Activated CD4-positive, alpha-beta T cell treated with anti-CD3 and anti-CD28 coated beads for 24 hours (primary cell): Measurements from ENCODE around the gene SRGAP2C.
"Not testable (repeated sequence)": the region's sequence is repeated elsewhere in the genome, so short reads cannot be mapped to it uniquely, and the experiment has no call there.

Experiments used
- DNase-seq, 2 donors: peaks; one replicate each; pipeline ENCODE4 v3.0.0-alpha.2; 2020; ENCODE audit warnings: low read depth in 2 of 2

SRGAP2C gene

DNA sequence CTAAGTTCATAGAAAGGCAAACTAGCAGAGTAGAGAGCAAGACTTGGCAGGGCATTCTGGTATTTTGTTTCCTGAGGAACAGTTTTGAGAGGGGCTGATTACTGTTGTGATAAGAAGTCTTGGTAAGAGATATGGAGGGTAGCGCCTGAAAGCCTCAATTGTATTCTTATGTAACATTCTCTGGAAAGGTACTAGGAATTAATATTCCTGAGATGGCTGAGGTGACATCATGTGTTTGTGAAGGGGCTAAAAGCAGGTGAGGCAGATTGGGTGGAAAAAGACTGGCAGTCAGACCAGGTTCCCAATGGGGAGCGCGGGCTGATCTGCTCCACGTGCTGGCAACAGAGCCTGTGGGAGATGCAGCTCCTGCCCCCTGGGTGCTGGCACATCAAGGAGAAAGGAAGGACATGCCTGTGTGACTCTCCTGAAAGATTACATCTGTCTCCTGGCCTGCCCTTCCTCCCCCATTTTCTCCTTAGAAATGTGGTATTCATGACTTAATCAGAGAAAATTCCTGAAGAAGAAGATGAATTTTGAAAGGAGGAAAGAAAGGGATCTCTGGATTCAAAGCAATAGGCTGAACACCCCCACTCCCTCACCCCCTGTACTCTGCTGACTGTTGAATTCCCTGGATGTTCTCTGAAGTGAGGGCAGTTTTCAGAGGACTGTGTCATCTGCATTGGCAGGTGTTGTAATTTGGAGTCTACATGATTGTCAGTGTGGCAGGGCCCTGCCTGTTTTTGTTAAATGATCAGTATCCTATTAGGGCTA, 94.2 kb downstream of the SRGAP2C start:
- not testable (repeated sequence) for DNase-seq

DNA sequence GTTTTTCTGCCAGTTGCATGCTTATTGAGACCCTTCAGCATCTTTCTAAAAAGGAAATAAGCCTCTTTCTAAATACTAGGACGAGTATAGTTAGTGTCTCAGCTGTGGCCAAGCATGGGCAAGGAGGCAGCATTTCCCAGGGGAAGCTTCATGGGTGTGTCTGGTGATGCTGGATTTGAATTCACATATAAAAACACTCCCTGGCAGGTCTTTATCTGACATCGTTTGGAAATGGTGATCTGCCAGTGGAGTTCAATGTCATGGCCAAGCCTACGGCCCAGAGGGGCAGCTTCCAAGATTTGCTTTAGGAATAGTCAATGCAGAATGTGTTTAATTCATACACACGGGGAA, 94.7 kb downstream of the SRGAP2C start:
- not testable (repeated sequence) for DNase-seq

DNA sequence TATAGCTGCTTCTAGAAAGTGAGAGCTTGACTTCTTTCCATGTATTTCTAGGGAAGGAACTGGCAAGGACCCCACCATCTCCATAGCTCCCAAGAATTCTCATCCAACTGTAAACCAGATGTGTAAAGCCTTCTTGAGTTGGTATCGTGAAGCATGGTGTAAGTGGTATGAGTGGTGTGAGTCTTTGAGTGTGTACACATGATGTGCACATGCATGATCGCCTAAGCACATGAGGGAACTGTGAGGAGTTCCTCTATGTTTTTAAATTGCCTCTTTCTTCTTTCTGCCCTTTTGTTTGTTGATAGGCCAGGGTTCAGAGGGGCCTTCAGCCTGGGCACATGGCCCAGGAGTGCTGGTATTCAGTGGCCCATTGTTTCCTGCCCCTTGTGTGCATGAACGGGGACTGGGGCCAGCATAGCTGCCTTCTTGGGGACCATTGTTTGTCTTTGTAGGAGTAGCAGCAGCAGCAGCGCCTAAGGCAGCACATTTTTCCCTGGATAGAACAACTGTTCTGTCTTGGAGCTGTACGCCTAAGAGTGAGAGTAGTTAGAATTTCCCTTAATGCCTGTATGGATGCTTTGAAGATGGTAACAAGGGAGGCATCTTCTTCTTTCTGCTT, 96.0 kb downstream of the SRGAP2C start:
- DNase-seq, result not testable (repeated sequence)

DNA sequence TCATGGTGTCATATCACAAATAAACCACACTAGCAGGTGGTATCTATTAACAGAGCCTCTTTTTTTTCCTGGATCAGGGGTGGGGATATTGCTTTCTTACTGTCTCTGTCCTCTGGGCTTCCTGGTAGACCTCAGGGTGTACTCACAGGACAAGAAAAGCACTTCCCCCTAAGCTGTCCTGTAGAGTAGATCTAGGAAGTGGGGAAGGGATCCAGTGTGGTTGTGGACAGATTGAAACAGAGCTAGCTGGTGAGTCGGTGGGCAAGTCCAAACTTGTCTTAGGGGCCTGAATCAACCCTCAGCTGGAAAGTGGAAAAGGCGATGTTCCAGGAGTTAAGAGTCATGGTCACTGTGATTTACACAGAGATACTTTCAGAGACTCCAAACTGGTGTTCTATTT, 96.7 kb downstream of the SRGAP2C start:
- DNase-seq, result not testable (repeated sequence)

DNA sequence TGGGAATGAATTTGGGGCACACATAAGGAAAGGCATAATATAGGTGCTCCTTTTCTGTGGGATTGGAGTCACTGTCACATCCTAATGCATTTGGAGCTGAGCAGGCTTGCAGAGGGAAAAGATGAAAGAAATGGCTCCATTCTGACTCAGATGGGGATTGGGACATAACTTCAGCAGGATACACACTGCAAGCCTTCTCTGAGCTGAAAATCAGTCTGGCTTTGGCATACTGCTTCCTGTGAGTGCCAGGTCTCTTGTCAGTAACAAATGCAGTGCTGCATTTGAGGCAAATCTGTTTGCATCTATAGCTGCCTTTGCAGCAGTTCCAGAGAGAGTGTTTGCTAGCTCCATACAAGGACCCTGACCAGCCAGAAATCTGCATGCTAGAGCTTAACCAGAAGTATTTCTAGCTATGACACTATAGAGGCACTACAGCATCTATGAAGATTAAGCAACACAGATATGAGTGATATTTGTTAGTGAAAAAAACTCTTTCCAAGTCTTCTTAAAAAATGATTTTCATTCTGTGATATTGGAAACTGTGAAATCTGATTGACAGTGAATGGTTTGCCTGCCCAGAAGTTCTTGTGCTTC, 98.9 kb downstream of the SRGAP2C start:
- not testable (repeated sequence) for DNase-seq

DNA sequence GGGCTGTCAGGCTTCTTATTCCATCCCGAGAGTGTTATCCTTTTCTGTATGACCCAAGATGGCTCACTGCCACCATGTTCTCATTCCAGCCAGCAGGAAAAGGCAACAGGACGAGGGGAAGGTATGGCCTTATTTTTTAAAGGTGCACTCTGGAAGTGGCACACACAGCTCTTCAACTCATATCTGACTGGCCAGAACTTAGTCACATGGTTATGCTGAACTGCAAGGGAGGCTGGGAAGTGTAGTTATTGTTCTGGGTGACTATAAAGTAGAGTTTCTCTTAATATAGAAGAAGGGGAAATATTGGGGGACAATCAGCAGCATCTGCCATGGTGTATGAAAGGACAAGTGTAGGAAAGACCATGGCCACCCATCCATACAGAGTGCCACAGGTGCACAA, 107.8 kb downstream of the SRGAP2C start:
- DNase-seq, result not testable (repeated sequence)

DNA sequence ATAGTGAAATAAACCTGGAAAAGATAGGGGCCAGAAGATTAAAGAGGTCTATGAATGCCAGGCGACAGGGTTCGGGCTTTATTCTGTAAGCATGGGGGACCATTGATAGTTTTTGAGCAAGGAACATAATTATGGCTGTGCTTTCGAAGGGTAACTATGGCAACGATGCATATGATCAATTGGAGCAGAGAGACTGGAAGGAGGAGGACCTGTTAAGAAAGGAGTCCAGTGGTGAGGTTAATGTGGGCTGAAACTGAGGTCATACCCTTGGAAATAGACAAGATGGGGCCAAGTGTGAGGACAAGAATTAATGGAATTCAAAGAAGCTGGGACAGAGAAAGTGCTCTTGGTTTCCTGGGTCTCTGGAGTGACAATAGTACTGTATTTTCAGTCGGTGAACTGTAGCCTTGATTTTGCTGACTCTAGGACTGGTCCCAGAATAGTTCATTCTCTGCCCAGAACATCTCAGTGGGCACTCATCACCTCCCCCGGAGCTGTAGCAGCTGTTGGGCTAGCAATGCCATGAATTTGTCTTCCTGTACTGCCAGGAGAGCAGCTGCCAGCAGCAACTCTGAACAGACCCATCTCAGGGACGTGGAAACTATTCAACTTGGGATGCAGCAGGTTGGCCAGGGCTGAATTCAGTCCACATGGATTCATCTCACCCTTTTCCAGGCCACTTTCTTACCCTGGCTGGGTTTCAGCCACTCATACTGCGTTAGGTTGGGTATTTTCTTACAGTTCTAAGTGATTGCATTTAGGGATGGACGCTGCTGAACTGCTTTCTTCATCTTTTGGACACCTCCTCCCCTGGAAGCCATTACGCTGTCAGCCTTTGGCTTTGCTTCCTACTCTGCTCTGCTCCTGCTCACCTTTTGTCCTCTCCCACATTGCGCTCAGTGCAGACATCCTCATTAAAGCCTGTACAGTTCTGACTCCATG, 108.8 kb downstream of the SRGAP2C start:
- not testable (repeated sequence) for DNase-seq

DNA sequence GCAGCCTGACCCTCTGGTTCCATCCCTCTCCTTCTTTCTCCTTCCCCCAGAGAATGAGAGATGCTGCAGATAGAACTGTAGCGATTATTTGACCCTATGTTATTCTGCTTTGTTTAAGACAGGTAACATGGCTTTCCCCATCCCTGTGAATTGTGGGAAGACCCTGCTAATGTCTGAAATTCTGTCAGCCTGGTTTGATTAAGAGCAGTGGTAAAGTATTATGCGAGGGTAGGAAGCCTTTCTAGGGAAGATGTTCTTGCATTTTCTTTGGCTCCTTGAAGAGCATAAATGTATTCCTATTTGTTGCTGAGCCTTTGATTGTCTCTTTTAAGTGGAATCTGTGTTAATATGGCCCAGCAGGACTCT, 109.4 kb downstream of the SRGAP2C start:
- DNase-seq, result not testable (repeated sequence)

DNA sequence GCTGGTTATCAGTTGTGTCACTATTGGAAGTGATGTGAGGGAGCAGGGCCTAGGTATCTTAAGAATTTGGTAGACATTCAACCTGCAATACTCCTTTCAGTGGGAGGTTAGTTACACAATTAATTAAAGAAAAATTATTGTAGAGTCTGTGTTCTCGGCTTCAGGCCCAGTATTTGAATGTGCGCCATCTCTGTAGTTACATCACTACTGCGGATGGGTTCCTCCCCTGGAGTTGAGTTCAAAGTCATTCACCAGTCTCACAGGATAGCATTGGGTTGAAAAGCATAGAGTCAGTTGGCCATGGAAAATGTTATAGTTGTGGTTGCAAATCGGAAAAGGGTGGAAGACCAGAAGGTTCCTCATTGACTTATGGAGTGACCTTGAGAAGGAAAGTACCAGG, 111.8 kb downstream of the SRGAP2C start:
- not testable (repeated sequence) for DNase-seq

DNA sequence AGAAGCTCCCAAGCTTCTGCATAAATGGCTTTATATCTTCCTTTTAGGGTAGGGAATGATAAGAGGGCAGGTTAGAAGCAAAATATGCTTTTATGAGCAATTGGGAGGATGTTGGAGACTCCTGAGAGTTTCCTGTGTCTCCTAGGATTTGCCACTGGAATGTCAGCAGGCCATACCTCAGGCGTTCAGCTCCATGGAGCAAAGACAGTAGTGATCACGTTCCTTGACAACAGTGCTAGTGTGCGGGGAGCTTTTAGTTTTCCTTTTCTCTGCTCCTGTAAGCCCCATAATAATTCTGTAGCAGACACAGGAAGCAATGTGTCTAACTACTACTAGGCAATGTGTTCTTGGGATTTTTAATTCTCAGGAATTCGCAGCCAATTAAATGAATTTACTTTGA, 113.8 kb downstream of the SRGAP2C start:
- DNase-seq, result not testable (repeated sequence)

DNA sequence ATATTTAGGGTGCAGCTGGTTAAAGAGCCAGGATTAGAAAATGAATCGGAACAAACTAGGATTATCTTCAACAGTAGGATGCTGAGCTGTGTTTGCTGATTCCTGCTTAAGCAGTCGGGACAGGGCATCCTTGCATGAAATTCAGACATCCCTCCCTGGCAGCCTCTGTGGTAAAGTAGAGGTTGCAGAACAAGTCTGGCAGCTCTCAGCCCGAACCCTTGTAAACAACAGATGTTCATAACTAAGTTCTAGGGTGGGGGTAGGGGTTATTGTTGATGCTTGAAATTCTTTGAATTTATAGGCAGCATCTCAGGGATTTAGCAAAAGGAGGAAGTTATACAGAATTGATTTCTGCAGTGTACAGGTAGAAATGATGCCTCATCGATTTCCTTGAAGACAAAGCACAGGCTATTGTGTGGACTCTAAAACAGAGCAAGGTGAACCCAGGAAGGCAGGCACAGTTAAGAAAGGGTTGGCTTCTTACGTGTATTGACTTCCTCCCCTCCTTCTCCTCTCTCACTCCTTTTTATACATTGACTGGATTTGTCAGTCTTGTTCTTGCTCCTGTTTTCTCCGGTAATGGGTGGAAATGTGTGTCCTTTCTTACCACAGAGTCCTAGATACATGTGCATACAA, 114.9 kb downstream of the SRGAP2C start:
- not testable (repeated sequence) for DNase-seq

DNA sequence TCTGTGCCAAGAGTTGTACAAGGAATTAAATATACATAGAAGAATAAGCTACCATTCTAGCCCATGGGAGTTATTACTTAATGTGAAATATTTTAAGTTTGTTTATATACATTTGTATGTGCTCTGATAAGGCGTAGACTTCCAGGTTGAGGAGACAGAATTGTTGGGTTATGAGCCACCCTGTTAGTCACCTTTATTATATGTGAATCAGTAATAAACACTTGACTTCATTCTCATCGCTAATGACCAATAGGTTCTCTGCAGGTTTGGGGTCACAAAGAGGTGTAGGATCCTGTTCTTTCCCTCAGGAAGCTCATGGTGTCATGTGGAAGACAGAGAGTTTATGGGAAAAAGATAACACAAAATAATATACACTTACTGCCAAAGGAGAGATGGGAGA, 117.1 kb downstream of the SRGAP2C start:
- not testable (repeated sequence) for DNase-seq

DNA sequence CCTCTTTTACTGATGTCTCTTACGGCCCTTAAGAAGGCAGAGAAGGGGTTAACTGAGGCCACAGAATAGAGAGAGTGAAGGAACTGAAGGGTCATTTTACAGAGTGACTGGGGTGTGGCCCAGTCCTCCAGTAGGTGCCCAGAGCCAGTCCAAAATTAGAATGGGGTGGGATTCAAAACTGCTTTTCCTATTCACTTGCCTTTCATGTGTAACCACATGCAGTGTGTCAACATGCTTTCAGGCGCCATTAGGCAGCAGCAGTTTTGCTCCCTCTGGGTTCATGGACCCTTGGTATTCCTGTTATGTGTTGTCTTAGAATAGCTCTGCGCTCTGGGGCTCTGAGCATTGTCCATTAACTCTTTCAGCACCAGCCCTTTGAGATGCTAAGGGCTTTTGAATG, 123.0 kb downstream of the SRGAP2C start:
- not testable (repeated sequence) for DNase-seq

DNA sequence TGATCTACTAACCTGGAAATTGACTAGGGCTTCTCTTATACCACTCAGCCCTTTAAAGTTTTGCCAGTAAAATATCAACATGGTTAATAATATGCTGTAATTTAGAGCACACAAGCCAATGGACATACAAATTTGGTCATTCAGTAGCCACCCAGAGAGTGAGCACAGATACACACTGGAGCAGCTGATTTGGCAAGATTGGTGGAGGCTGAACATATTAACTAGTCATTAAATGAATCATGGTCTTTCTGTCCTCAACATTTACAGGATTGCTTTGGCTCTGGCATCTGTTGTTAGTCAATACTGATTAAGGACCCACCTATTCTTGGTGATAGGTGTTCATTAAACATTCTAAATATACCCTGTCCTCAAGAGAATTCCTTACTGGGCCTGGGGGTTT, 130.7 kb downstream of the SRGAP2C start:
- not testable (repeated sequence) for DNase-seq

DNA sequence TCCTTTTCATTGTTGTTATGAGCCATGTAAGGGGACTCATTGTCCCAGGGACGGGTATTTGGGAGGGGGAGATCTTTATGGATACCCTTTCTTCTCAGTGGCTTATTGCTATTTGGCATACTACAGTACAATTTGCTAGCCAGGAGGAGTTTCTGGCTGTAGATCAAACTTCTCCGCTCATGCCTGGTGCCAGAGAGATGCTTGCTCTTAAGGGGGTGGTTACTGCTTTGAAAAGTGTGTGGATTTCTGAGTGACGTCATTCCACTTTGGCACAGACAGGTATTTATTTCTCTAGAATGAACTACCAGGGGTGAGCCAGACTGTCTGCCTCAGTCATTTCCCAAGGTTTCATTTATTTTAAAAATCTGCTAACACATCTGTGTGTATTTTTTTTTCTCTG, 131.3 kb downstream of the SRGAP2C start:
- not testable (repeated sequence) for DNase-seq

DNA sequence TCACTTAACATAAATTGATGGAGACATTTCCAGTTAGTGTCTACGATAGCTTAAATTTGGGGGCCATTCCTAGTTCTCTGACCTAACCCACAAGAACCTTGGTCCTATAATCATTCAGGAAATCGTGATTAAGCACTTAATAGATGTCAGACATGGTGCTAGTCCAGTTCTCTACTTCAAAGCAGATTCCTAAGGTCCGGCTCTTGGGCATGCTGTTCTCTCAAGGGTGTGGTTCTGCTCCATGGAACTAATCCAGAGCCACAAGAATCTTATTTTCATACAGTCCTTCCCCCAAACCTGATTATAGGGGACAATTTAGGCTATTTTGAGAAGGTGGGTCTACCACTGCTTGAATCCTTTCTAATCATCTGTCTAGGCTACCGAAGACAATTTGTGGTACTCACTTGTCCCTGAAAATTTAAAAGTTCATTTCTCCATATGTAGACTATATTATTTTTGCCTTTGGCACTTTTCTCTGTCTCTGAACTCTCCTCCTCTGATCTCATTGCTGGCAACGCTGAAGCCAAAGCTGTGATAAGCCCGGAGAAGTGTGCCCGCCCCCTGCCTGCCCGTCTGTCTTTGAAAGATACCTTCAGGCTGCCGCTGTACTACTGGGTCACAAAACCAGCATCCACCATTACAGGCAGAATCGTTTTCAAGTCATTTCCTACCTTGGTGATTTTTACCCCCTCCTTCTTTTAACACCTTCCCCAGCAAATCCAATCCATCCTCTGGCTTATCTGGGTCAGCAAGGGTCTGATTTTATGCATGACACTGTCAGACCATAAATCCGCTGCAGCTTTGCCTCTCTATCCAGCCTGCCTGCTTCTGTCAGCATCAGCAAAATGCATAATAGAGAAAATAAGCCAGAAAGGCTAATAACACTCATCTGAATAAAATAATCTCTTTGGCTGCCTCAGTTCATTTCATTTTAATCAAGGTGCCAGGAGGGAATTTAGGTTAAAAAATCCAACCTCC, 133.0 kb downstream of the SRGAP2C start:
- DNase-seq, result not testable (repeated sequence)

DNA sequence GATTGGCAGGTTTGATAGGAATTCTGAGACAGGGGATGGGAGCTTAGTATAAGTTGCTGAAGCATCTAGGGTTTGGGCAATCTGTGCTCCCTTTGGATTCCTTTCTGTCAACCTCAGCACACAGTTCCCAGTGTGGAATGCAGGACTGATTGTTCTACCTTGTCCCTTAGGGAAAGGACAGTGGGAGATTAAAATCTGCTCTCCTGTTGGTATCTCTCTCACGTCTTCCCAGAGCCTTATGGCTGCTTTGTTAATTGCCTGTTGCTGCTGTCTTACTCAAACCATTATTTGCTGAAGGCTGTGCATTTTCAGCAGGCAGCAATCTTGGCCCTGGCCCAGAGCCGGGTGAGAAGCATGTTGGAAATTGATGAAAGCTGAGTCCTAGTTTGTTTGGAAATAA, 133.9 kb downstream of the SRGAP2C start:
- not testable (repeated sequence) for DNase-seq

DNA sequence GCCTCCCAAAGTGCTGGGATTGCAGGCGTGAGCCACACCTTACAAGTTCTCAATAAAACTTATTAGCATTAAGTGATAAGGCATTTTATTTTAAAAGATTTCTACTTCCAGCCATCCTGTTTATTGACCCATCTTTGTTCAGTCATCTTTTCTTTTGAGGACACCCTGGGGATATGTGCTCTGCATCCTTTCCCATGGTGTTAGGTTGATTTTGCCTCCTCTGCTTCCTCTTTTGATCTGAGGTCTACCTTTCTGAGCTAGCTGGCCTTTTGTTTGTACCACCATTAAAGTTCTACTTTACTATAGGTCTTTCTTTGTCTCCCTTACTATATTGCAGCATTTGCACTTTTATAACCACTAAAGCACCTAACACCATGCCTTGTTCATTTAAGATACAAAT, 136.9 kb downstream of the SRGAP2C start:
- not testable (repeated sequence) for DNase-seq

DNA sequence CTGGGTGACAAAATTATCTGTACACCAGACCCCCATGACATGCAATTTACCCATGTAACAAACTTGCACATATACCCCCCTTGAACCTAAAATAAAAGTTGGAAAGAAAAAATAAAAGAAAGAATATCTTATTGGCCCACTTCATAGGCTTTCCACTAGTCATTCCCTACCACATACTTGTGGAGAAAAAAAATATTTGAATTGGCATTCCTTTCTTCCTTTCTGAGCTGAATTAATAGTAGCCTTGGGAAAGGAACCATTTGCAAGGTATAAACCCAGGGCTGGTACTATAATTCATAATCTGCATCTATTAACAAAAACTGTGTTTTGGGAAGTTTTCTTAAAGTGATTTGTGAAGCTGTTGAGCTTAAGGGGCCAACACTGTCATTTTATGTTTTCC, 140.0 kb downstream of the SRGAP2C start:
- not testable (repeated sequence) for DNase-seq

DNA sequence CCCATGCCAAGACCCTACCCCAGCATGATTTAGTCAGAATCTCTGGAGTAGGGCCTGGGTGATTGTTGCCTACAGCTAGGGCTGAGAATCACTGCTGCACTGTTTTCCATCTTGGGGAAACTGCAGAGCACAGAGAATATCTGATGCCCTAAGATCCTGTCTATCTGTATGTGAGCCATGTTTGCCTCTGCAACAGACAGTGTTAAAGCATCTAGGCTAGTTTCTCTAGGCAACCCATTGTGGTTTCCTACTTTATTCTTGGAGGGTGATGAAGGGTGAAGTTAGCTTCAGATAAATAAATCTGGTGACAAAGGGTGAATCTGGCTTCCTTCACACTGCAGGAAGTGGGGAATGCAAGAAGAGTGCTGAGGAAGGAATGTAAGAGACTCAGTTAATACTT, 147.4 kb downstream of the SRGAP2C start:
- not testable (repeated sequence) for DNase-seq
